Measurements from ENCODE around the gene C16orf54.
A peak's percentile ranks its signal among the peaks of the same experiment; 100 is the strongest.
"Not testable (repeated sequence)": the region's sequence is repeated elsewhere in the genome, so short reads cannot be mapped to it uniquely, and the experiment has no call there.

C16orf54 gene, protein sequence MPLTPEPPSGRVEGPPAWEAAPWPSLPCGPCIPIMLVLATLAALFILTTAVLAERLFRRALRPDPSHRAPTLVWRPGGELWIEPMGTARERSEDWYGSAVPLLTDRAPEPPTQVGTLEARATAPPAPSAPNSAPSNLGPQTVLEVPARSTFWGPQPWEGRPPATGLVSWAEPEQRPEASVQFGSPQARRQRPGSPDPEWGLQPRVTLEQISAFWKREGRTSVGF

DNA sequence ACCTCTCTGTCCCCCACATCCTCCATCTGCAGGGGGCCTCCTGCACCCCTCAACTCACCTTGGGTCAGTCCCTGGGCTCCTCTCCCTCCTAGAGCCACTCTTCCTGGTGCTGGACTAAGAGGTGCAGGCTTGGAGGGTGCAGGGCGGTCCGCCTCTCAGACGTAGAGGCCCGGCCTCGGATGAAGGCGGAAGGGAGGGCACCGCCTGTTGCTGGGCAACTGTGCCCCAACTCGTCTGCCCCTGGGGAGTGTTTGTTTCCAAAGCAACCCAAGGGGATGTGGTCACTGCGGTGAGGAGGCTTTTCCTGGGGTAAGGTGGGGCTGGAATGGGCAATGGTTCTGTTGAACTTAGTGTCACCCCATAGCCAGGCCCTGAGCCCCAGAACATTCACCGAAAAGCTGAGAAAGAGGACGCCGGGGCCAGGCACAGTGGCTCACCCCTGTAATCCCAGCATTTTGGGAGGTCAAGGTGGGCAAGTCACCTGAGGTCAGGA, at the start of gene C16orf54:
Gene C16orf54, minus strand, starts transcription at position 138 of the 493 bp plus-strand sequence. CDS start 1,039 bp downstream, outside the sequence.
- peak; percentile 47 to 75 for DNase-seq (ENCODE audit: low read depth in 1 of 2, low spot score in 1 of 2)

GRCh38 chr16:29794231-29794710, 48.5 kb upstream of the C16orf54 start:
- no peak for DNase-seq (ENCODE audit: low read depth in 1 of 2, low spot score in 1 of 2)

- DNase-seq (ENCODE audit: low read depth in 1 of 2, low spot score in 1 of 2), result not testable (repeated sequence)
These were observed 47.4 kb upstream of the C16orf54 start for GRCh38 chr16:29793153-29793552.

GRCh38 chr16:29791845-29792807, 46.3 kb upstream of the C16orf54 start:
- no peak for DNase-seq (ENCODE audit: low read depth in 1 of 2, low spot score in 1 of 2)

GRCh38 chr16:29790949-29791844, 45.4 kb upstream of the C16orf54 start:
- no peak for DNase-seq (ENCODE audit: low read depth in 1 of 2, low spot score in 1 of 2)

- DNase-seq (ENCODE audit: low read depth in 1 of 2, low spot score in 1 of 2), result peak; percentile 98 to 100
These were observed 44.6 kb upstream of the C16orf54 start, which contains the start of gene KIF22 for GRCh38 chr16:29790183-29790948. TSS of gene KIF22 (plus strand) at chr16:29790751. CDS start at chr16:29790760, 9 bp downstream.

DNA sequence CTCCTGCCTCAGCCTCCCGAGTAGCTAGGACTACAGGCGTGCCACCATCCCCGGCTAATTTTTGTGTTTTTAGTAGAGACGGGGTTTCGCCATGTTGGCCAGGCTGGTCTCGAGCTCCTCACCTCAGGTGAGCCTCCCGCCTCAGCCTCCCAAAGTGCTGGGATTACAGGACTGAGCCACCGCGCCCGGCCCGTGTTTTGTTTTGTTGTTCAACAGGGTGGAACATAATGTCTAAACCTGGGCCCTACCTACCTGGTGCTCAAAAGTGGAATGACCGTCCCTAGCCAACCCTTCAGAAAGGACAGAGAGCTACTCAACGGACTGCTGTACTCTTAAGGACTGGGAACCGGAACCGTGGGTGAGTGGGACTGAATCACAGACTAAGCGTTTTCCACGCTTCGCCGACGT, 44.0 kb upstream of the C16orf54 start:
- no peak for DNase-seq (ENCODE audit: low read depth in 1 of 2, low spot score in 1 of 2)

- DNase-seq (ENCODE audit: low read depth in 1 of 2, low spot score in 1 of 2), result not testable (repeated sequence)
These were observed 41.4 kb upstream of the C16orf54 start for GRCh38 chr16:29787155-29787554.

GRCh38 chr16:29784901-29785500, 39.2 kb upstream of the C16orf54 start:
- peak; percentile 50 to 54 for DNase-seq (ENCODE audit: low read depth in 1 of 2, low spot score in 1 of 2)

- DNase-seq (ENCODE audit: low read depth in 1 of 2, low spot score in 1 of 2), result peak in 1 of 2 donors; percentile 37
These were observed 38.4 kb upstream of the C16orf54 start for GRCh38 chr16:29784157-29784556.

- not testable (repeated sequence) for DNase-seq (ENCODE audit: low read depth in 1 of 2, low spot score in 1 of 2)
These were observed 37.5 kb upstream of the C16orf54 start for GRCh38 chr16:29783094-29783953.

- no peak for DNase-seq (ENCODE audit: low read depth in 1 of 2, low spot score in 1 of 2)
These were observed 33.7 kb upstream of the C16orf54 start for GRCh38 chr16:29779474-29779873.

DNA sequence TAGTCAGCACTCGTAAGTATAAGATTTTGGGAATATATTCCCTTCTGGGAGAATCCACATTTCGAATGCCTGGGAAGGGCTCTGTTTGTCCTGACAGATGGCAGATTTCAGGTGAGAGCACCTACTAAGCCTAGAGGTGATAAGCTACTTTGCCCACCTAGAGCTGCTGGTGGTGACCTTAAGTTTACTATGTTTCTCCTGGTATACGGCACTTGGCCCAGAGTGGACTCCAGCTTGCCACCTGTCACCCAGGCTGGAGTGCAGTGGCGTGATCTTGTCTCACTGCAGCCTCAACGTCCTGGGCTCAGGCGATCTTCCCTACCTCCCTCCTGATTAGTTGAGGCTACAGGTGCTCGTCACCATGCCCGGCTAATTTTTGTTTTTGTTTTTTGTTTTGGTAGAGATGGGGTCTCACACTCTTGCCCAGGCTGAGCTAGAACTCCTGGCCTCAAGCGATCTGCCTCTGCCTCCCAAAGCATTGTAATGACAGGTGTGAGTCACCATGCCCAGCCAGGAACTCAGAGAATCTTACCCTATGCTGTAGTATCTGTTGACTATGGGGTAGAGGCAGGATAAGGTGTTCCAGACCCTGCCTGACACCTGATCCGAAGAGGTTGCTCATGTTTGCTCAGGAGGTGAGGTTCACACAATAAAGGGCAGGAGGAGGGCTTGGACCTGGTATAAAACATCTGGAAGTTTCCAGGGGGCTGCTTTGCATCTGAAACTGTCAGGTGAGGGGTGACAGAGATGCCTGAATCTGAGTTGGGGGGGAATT, 32.0 kb upstream of the C16orf54 start, which contains the start of gene ZG16:
Gene ZG16, plus strand, starts transcription at position 681 of the 775 bp plus-strand sequence. CDS start 1,011 bp downstream, outside the sequence.
- no peak for DNase-seq (ENCODE audit: low read depth in 1 of 2, low spot score in 1 of 2)

DNA sequence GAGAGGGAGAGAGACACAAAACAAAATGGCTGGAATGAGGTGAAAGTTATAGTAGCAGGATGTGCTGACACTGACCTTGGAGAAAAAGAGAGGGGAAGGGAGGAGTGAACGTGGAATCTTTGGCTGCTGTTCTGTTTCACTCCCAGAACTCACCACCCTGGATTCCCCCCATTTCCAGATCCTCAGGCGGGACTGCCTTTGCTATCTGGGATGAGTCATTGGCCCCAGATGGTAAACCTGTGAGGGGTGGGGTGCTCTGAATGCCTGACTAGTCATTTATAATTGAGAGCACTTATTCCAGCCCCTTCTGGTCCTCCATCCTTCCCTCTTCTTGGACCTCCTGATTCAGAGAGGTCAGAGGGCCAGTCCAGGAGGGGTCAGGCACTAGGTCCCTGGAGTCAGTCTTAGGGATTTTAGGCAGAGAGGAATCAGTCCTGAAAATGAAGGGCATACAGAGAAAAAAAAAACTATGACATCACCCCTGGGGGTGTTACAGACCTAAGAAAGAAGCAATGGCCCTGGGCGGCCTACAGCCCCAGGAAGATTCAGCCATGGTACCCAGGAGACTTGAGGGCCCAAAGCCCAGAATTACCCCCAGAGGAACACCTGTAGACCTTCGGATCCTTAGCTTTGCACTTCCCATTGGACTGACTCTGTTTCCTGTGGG, 30.1 kb upstream of the C16orf54 start:
- no peak for DNase-seq (ENCODE audit: low read depth in 1 of 2, low spot score in 1 of 2)

- no peak for DNase-seq (ENCODE audit: low read depth in 1 of 2, low spot score in 1 of 2)
These were observed 28.9 kb upstream of the C16orf54 start for GRCh38 chr16:29774730-29775129.

DNA sequence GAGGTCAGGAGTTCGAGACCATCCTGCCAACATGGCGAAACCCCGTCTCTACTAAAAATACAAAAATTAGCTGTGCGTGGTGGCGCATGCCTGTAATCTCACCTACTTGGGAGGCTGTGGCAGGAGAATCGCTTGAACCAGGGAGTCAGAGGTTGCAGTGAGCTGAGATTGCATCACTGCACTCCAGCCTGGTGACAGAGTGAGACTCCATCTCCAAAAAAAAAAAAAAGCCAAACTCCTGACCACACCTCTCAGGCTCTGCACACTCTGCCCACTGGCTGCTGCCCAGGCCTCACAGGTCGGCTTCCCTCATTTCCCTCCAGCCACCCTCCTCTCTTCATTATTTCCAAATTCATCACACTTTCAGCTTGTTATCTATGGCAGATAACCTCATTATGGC, 26.5 kb upstream of the C16orf54 start:
- DNase-seq (ENCODE audit: low read depth in 1 of 2, low spot score in 1 of 2), result not testable (repeated sequence)

Data from activated CD4-positive, alpha-beta T cell treated with anti-CD3 and anti-CD28 coated beads, Interleukin-2, amount 50 U/mL, for 24 hours (primary cell).